ENCODE results near the gene SUGCT. TPM values are rescaled to one million over a fixed set of nuclear protein-coding genes. Genes with fewer than 3 reads are reported as not detected.

The SUGCT gene
- total RNA-seq, 1 experiment from 2014 or later = 5.4 TPM

GRCh38 chr7:40211276-40212003 is 76.6 kb downstream of the SUGCT start:
- Histone ChIP-seq H3T11ph (ENCODE audit: low read length) (no peak overlapping the region), H2BK12ac (ENCODE audit: insufficient read length, low read depth, low read length) (no peak overlapping the region), H3K79me2 (ENCODE audit: insufficient read depth, low read length) (no peaks in the 10 kb centered on the region), H3K27ac (ENCODE audit: insufficient read length, low read depth, low read length) (no peak overlapping the region), H3K79me1 (ENCODE audit: insufficient read depth, low read depth, low read length, poor library complexity, severe bottlenecking) (no peaks in the 10 kb centered on the region), H4K91ac (ENCODE audit: insufficient read length, low read depth, low read length) (no peak overlapping the region), H3K4ac (ENCODE audit: low read depth, low read length) (no peak overlapping the region), H3K4me1 (ENCODE audit: insufficient read depth, low read length) (no peaks in the 10 kb centered on the region), H3K4me2 (ENCODE audit: insufficient read depth, insufficient read length, low read length) (no peak overlapping the region), H3K27me3 (ENCODE audit: insufficient read depth, low read length) (no peaks in the 10 kb centered on the region), H3K23ac (ENCODE audit: insufficient read length, low read depth, low read length) (no peak overlapping the region), H2BK120ac (ENCODE audit: low read depth, low read length, poor library complexity, severe bottlenecking) (no peak overlapping the region), H2AFZ (ENCODE audit: low read length) (no peak overlapping the region), H4K8ac (replicated peaks; ENCODE audit: insufficient read length, low read depth, low read length) (no peak overlapping the region), H3K23me2 (ENCODE audit: insufficient read length, low read depth, low read length, poor library complexity, severe bottlenecking) (no peaks in the 10 kb centered on the region), H2AK5ac (ENCODE audit: insufficient read length, low read length) (no peak overlapping the region), H3K9ac (ENCODE audit: extremely low read depth, insufficient read length, low read length) (no peak overlapping the region), H3K56ac (ENCODE audit: insufficient read length, low read depth, low read length) (no peak overlapping the region), H4K20me1 (ENCODE audit: control insufficient read depth, insufficient read depth, insufficient read length) (no peaks in the 10 kb centered on the region), H3K18ac (ENCODE audit: insufficient read length, low read depth, low read length) (no peak overlapping the region), H2BK20ac (ENCODE audit: low read depth, low read length, poor library complexity, severe bottlenecking) (no peak overlapping the region), H3K14ac (ENCODE audit: insufficient read depth, low read length) (no peak overlapping the region; the same call in 1 of the 2 replicates), H2BK5ac (ENCODE audit: insufficient read length, low read length) (no peak overlapping the region), H2BK15ac (ENCODE audit: low read depth, low read length) (no peak overlapping the region), H4K5ac (ENCODE audit: insufficient read length, low read depth, low read length) (no peak overlapping the region), H3K9me3 (ENCODE audit: control insufficient read depth, low read depth, low read length) (no peaks in the 10 kb centered on the region)
- Mint-ChIP-seq H3K4me3 (no peak overlapping the region; a peak in 1 of 5 replicates), H3K27me3 (ENCODE audit: low read depth) (no peaks in the 10 kb centered on the region), H3K9me3 (no peaks in the 10 kb centered on the region), H3K27ac (no peak overlapping the region), H3K4me1 (no peaks in the 10 kb centered on the region), H3K36me3 (ENCODE audit: insufficient read depth in 1 of 3, low read depth in 3 of 3) (no peaks in the 10 kb centered on the region)
- DNase-seq = no peak
- no peak for TF ChIP-seq CTCF (conservative IDR thresholded peaks at IDR 0.05)
- WGBS (ENCODE audit: extremely low coverage, insufficient read length, low lambda C conversion rate) = no CpG with 5 or more reads among the region's 5 CpGs
